H1 (cell line): ENCODE data around the gene NRM. TPM values are rescaled to one million over a fixed set of nuclear protein-coding genes. Genes with fewer than 3 reads are reported as not detected.

ENCODE experiments used
- EP300 ChIP-seq, 2 experiments: IDR thresholded peaks; 1 replicate in 1 of 2; 2 replicates in 1 of 2; pipeline ENCODE4 v1.6.1; 2011 to 2012; ENCODE audit warnings: low read depth in 2 of 2, low read length in 2 of 2, mild to moderate bottlenecking in 2 of 2, borderline replicate concordance in 1 of 2, inconsistent platforms in 1 of 2, moderate library complexity in 1 of 2
- FOSL1 ChIP-seq: IDR thresholded peaks from 2 replicates; pipeline ENCODE4 v1.6.1; 2011; ENCODE audit warnings: mild to moderate bottlenecking, low read depth, low read length, moderate library complexity; ENCODE audit not compliant: insufficient read depth
- MAFK ChIP-seq: IDR thresholded peaks from 2 replicates; pipeline ENCODE4 v1.6.1; 2012; ENCODE audit warnings: low read depth, mild to moderate bottlenecking, improper control_type of control experiment, low read length
- TBP ChIP-seq: IDR thresholded peaks from 2 replicates; pipeline ENCODE4 v1.6.1; 2011; ENCODE audit warnings: low read depth, low read length, improper control_type of control experiment
- YY1 ChIP-seq: IDR thresholded peaks from 2 replicates; pipeline ENCODE4 v1.6.1; 2011; ENCODE audit warnings: low read depth, mild to moderate bottlenecking, low read length
- polyA plus RNA-seq, 7 experiments: library from polyadenylated mRNA; depleted of rRNA in 3 of 7; stranded (reverse) in 5 of 7; unstranded in 2 of 7; fragments of >200 nt in 5 of 7; fragments of 200-250 nt in 2 of 7; gene quantifications; 1 replicate in 5 of 7; 2 replicates in 1 of 7; 4 replicates in 1 of 7; pipeline versions ENCODE4 v1.2.1 to v1.2.3, GENCODE V29; 2011 to 2013; ENCODE audit warnings: missing spikeins in 2 of 7, mixed read lengths in 2 of 7
- total RNA-seq: library from RNA; stranded (reverse); fragmentation: NEBNext Ultra II Directional; extraction: Animal tissue kit (Norgen Biotek cat#: 25700); gene quantifications from 2 replicates; pipeline ENCODE4 v1.2.1, GENCODE V29; 2021
- TF ChIP-seq, protein P1 (sequence below): fragments of 300-600 bp; sonication (generic); IDR thresholded peaks from 2 replicates; pipeline ENCODE4 v1.7.1; 2012; ENCODE audit warnings: low read length, moderate library complexity, mild to moderate bottlenecking, inconsistent platforms; ENCODE audit not compliant: insufficient replicate concordance

Gene NRM
- total and polyA plus RNA-seq, 2 of the 8 experiments (the other 6 are each of a cell fraction or from before 2014, with no cell fraction given), result 27.3 to 50.4 TPM

DNA sequence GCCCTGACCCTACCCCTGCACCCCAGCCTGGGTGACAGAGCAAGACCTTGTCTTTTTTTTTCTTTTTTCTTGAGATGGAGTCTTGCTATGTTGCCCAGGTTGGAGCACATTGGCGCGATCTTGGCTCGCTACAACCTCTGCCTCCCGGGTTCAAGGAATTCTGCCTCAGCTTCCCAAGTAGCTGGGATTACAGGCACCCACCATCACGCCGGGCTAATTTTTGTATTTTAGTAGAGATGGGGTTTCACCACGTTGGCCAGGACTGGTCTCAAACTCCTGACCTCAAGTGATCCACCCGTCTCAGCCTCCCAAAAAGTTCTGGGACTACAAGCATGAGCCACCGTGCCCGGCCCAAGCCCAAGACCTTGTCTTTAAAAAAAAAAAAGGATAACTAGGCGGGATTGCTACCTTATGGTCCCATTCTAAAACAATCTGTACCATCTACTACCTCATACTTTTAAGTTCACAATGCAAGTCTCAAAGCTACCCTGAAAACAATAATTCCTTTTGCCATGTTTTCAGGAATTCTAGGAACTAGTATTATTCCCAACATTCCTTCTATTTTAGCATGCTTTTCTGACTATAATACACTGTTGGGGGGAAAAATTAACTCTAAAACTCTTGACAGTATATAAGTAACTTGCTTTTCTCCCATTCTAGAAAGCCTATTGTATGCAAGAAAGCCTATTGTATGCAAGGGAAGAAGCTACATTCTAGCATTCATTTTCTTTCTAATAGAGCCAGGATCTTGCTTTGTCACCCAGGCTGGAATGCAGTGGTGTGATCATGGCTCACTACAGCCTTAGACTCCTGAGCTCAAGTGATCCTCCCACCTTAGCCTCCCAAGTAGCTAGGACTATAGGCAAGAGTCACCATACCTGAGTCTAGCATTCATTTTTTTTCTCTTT, 36.0 kb upstream of the NRM start (continued):
- TF ChIP-seq, protein P1, sequence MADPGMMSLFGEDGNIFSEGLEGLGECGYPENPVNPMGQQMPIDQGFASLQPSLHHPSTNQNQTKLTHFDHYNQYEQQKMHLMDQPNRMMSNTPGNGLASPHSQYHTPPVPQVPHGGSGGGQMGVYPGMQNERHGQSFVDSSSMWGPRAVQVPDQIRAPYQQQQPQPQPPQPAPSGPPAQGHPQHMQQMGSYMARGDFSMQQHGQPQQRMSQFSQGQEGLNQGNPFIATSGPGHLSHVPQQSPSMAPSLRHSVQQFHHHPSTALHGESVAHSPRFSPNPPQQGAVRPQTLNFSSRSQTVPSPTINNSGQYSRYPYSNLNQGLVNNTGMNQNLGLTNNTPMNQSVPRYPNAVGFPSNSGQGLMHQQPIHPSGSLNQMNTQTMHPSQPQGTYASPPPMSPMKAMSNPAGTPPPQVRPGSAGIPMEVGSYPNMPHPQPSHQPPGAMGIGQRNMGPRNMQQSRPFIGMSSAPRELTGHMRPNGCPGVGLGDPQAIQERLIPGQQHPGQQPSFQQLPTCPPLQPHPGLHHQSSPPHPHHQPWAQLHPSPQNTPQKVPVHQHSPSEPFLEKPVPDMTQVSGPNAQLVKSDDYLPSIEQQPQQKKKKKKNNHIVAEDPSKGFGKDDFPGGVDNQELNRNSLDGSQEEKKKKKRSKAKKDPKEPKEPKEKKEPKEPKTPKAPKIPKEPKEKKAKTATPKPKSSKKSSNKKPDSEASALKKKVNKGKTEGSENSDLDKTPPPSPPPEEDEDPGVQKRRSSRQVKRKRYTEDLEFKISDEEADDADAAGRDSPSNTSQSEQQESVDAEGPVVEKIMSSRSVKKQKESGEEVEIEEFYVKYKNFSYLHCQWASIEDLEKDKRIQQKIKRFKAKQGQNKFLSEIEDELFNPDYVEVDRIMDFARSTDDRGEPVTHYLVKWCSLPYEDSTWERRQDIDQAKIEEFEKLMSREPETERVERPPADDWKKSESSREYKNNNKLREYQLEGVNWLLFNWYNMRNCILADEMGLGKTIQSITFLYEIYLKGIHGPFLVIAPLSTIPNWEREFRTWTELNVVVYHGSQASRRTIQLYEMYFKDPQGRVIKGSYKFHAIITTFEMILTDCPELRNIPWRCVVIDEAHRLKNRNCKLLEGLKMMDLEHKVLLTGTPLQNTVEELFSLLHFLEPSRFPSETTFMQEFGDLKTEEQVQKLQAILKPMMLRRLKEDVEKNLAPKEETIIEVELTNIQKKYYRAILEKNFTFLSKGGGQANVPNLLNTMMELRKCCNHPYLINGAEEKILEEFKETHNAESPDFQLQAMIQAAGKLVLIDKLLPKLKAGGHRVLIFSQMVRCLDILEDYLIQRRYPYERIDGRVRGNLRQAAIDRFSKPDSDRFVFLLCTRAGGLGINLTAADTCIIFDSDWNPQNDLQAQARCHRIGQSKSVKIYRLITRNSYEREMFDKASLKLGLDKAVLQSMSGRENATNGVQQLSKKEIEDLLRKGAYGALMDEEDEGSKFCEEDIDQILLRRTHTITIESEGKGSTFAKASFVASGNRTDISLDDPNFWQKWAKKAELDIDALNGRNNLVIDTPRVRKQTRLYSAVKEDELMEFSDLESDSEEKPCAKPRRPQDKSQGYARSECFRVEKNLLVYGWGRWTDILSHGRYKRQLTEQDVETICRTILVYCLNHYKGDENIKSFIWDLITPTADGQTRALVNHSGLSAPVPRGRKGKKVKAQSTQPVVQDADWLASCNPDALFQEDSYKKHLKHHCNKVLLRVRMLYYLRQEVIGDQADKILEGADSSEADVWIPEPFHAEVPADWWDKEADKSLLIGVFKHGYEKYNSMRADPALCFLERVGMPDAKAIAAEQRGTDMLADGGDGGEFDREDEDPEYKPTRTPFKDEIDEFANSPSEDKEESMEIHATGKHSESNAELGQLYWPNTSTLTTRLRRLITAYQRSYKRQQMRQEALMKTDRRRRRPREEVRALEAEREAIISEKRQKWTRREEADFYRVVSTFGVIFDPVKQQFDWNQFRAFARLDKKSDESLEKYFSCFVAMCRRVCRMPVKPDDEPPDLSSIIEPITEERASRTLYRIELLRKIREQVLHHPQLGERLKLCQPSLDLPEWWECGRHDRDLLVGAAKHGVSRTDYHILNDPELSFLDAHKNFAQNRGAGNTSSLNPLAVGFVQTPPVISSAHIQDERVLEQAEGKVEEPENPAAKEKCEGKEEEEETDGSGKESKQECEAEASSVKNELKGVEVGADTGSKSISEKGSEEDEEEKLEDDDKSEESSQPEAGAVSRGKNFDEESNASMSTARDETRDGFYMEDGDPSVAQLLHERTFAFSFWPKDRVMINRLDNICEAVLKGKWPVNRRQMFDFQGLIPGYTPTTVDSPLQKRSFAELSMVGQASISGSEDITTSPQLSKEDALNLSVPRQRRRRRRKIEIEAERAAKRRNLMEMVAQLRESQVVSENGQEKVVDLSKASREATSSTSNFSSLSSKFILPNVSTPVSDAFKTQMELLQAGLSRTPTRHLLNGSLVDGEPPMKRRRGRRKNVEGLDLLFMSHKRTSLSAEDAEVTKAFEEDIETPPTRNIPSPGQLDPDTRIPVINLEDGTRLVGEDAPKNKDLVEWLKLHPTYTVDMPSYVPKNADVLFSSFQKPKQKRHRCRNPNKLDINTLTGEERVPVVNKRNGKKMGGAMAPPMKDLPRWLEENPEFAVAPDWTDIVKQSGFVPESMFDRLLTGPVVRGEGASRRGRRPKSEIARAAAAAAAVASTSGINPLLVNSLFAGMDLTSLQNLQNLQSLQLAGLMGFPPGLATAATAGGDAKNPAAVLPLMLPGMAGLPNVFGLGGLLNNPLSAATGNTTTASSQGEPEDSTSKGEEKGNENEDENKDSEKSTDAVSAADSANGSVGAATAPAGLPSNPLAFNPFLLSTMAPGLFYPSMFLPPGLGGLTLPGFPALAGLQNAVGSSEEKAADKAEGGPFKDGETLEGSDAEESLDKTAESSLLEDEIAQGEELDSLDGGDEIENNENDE, result no peak
- TF ChIP-seq YY1 (no peak), FOSL1 (no peak), TBP (no peak), EP300 (IDR thresholded peaks at IDR 0.05; ENCODE audit: borderline replicate concordance in 1 of 2, low read depth in 2 of 2, low read length in 2 of 2) (no peak), MAFK (no peak)
- TF ChIP-seq, all 59 proteins: peak for 0
